ENCODE measurements around the gene UGDH. TPM values are rescaled to one million over a fixed set of nuclear protein-coding genes. Genes with fewer than 3 reads are reported as not detected.

Gene UGDH
- total RNA-seq, 1 experiment from 2014 or later: 10.3 TPM

DNA sequence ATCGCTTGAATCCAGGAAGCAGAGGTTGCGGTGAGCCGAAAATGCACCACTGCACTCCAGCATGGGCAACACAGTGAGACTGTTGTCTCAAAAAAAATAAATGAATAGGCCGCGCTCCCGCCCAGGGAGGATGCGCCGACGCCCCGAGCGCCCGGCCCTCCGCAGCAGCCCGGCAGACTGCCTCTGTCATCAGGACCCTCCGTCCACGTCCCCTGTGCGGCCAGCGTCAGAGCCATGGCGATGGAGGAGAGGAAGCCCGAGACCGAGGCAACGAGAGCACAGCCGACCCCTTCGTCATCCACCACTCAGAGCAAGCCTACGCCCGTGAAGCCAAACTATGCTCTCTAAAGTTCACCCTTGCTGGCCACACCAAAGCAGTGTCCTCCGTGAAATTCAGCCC is 47.0 kb downstream of the UGDH start:
- Histone ChIP-seq H2AFZ (ENCODE audit: low read length) (no peak overlapping the region), H3K79me2 (ENCODE audit: low read length) (no peaks in the 10 kb centered on the region), H3K9me2 (replicated peaks; ENCODE audit: insufficient read depth, low read length) (no peaks in the 10 kb centered on the region), H3K9me3 (ENCODE audit: low read length) (no peaks in the 10 kb centered on the region), H3K27me3 (ENCODE audit: low read length) (no peaks in the 10 kb centered on the region), H3K4me1 (ENCODE audit: low read length) (no peaks in the 10 kb centered on the region), H3K36me3 (ENCODE audit: insufficient read depth, low read length) (0 out of 2 replicates have a peak, but pooled peaks cover 4% of the 10 kb centered on the region), H3K4me2 (ENCODE audit: low read depth, low read length, poor library complexity, severe bottlenecking) (no peak overlapping the region), H4K20me1 (ENCODE audit: insufficient read depth, low read depth, low read length) (no peaks in the 10 kb centered on the region), H3K4me3 (ENCODE audit: low read length) (no peak overlapping the region), H3K27ac (ENCODE audit: low read length) (no peak overlapping the region), H3K9ac (ENCODE audit: low read length) (no peak overlapping the region)
- no peak for DNase-seq

DNA sequence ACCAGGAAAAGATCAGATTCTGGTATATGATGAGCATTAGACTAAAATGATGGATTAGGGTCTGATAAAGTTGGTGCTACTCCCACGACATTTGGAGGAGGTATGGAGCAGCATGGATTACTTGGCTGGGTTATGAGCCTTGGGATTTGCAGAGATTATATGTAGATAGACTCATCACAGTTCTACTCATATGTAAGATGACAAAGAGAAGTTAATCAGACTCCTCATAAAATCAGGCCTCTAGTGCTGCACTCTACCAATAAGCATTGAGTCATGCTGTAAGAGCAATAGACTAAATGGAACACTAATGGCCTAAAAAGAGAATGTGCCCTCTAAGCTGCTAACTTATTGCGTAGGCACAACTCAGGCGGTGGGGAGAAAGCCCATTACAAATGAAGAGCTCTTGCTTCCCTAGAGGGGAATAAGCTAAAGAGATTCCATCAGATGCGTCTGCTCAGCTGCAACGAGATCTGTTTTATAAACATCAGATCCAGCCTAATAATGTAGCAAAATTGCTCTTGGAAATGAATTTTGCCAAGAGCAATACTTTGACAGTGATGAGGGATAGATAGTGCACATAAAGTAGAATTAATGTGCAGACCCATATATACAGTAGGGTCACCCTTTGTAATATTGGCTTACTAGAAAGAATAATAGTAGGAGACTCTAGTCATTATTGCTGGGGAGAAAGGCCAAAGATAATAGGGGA is 50.9 kb downstream of the UGDH start:
- no peaks in the 10 kb centered on the region for H3K9me2 ChIP-seq (replicated peaks; ENCODE audit: insufficient read depth, low read length)
- no peaks in the 10 kb centered on the region for H3K27me3 ChIP-seq (ENCODE audit: low read length)
- H2AFZ ChIP-seq (ENCODE audit: low read length): no peak overlapping the region
- no peaks in the 10 kb centered on the region for H3K4me1 ChIP-seq (ENCODE audit: low read length)
- H3K4me2 ChIP-seq (ENCODE audit: low read depth, low read length, poor library complexity, severe bottlenecking): no peak overlapping the region
- no peak overlapping the region for H3K9ac ChIP-seq (ENCODE audit: low read length)
- H3K9me3 ChIP-seq (ENCODE audit: low read length): no peaks in the 10 kb centered on the region
- H3K36me3 ChIP-seq (ENCODE audit: insufficient read depth, low read length): peaks cover 18% of the 10 kb centered on the region
- H4K20me1 ChIP-seq (ENCODE audit: insufficient read depth, low read depth, low read length): no peaks in the 10 kb centered on the region
- no peak for DNase-seq
- no peak overlapping the region for H3K4me3 ChIP-seq (ENCODE audit: low read length)
- no peaks in the 10 kb centered on the region for H3K79me2 ChIP-seq (ENCODE audit: low read length)
- no peak overlapping the region for H3K27ac ChIP-seq (ENCODE audit: low read length)

DNA sequence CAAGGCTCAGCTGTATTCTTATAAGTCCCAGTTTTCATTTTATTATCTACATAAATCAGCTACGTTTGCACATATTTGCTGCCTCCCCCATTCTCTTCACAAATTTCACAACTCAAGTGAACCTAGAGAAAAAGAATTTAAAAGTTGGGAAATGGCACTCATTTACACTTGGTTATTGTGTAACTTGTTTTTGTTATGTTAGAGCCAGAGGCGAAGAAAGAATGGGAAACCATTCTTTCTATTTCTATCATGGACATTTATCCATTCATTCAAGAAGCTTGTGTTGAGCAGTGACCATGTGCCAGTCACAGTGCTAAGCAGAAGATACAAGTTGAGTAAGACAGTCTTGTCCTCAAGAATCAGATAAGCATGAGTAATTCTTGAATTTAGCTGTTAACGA is 54.8 kb downstream of the UGDH start:
- Histone ChIP-seq H3K9ac (ENCODE audit: low read length) (no peak overlapping the region), H3K36me3 (ENCODE audit: insufficient read depth, low read length) (peaks cover 23% of the 10 kb centered on the region), H3K4me1 (ENCODE audit: low read length) (peaks cover 6% of the 10 kb centered on the region), H3K9me2 (replicated peaks; ENCODE audit: insufficient read depth, low read length) (no peaks in the 10 kb centered on the region), H3K27ac (ENCODE audit: low read length) (no peak overlapping the region), H3K4me2 (ENCODE audit: low read depth, low read length, poor library complexity, severe bottlenecking) (no peak overlapping the region), H3K9me3 (ENCODE audit: low read length) (no peaks in the 10 kb centered on the region), H2AFZ (ENCODE audit: low read length) (no peak overlapping the region), H4K20me1 (ENCODE audit: insufficient read depth, low read depth, low read length) (no peaks in the 10 kb centered on the region), H3K27me3 (ENCODE audit: low read length) (no peaks in the 10 kb centered on the region), H3K79me2 (ENCODE audit: low read length) (no peaks in the 10 kb centered on the region), H3K4me3 (ENCODE audit: low read length) (no peak overlapping the region)
- DNase-seq: no peak

DNA sequence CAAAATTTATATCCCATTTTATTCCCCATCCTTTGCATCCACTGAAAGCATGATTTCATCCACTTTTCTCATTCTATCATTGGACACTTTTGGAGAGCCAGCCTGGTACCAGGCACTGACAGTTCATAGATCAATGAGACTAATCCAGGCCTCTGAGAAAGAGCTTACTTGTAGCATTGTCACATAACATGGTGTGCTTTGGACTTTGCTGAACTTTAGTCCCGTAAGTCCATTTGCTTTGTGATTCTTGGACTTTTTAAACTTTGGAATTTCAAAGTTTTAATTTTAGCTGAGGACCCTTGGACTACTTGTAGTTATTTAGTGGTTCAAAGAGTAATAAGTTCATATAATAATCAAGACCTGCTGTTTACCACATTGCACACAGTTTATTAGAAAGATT is 56.8 kb downstream of the UGDH start:
- Histone ChIP-seq H2AFZ (ENCODE audit: low read length) (no peak overlapping the region), H3K4me3 (ENCODE audit: low read length) (no peak overlapping the region), H3K27me3 (ENCODE audit: low read length) (no peaks in the 10 kb centered on the region), H3K4me1 (ENCODE audit: low read length) (peaks cover 6% of the 10 kb centered on the region), H3K9ac (ENCODE audit: low read length) (no peak overlapping the region), H3K4me2 (ENCODE audit: low read depth, low read length, poor library complexity, severe bottlenecking) (no peak overlapping the region), H3K9me2 (replicated peaks; ENCODE audit: insufficient read depth, low read length) (no peaks in the 10 kb centered on the region), H4K20me1 (ENCODE audit: insufficient read depth, low read depth, low read length) (no peaks in the 10 kb centered on the region), H3K79me2 (ENCODE audit: low read length) (no peaks in the 10 kb centered on the region), H3K9me3 (ENCODE audit: low read length) (no peaks in the 10 kb centered on the region), H3K36me3 (ENCODE audit: insufficient read depth, low read length) (peaks cover 29% of the 10 kb centered on the region), H3K27ac (ENCODE audit: low read length) (no peak overlapping the region)
- no peak for DNase-seq

GRCh38 chr4:39469429-39470077 is 57.7 kb downstream of the UGDH start:
- DNase-seq: peak; percentile 90
- Histone ChIP-seq H3K9me2 (replicated peaks; ENCODE audit: insufficient read depth, low read length) (no peaks in the 10 kb centered on the region), H3K79me2 (ENCODE audit: low read length) (no peaks in the 10 kb centered on the region), H4K20me1 (ENCODE audit: insufficient read depth, low read depth, low read length) (no peaks in the 10 kb centered on the region), H3K4me2 (ENCODE audit: low read depth, low read length, poor library complexity, severe bottlenecking) (peak overlapping the region; percentile 37), H3K27ac (ENCODE audit: low read length) (peak overlapping the region; percentile 57), H3K4me3 (ENCODE audit: low read length) (no peak overlapping the region), H3K36me3 (ENCODE audit: insufficient read depth, low read length) (peaks cover 38% of the 10 kb centered on the region), H3K27me3 (ENCODE audit: low read length) (no peaks in the 10 kb centered on the region), H3K9ac (ENCODE audit: low read length) (peak overlapping the region; percentile 36), H3K4me1 (ENCODE audit: low read length) (peaks cover 13% of the 10 kb centered on the region), H3K9me3 (ENCODE audit: low read length) (no peaks in the 10 kb centered on the region), H2AFZ (ENCODE audit: low read length) (peak overlapping the region; percentile 16; the same call in 1 of the 2 replicates)

- Histone ChIP-seq H3K4me1 (ENCODE audit: low read length) (peaks cover 17% of the 10 kb centered on the region), H2AFZ (ENCODE audit: low read length) (no peak overlapping the region), H3K36me3 (ENCODE audit: insufficient read depth, low read length) (peaks cover 44% of the 10 kb centered on the region), H3K9me3 (ENCODE audit: low read length) (no peaks in the 10 kb centered on the region), H4K20me1 (ENCODE audit: insufficient read depth, low read depth, low read length) (no peaks in the 10 kb centered on the region), H3K27me3 (ENCODE audit: low read length) (no peaks in the 10 kb centered on the region), H3K79me2 (ENCODE audit: low read length) (no peaks in the 10 kb centered on the region), H3K9ac (ENCODE audit: low read length) (no peak overlapping the region), H3K4me2 (ENCODE audit: low read depth, low read length, poor library complexity, severe bottlenecking) (no peak overlapping the region), H3K27ac (ENCODE audit: low read length) (no peak overlapping the region), H3K9me2 (replicated peaks; ENCODE audit: insufficient read depth, low read length) (no peaks in the 10 kb centered on the region), H3K4me3 (ENCODE audit: low read length) (no peak overlapping the region)
- no peak for DNase-seq
Measured at GRCh38 chr4:39467464-39467863, 59.8 kb downstream of the UGDH start.

DNA sequence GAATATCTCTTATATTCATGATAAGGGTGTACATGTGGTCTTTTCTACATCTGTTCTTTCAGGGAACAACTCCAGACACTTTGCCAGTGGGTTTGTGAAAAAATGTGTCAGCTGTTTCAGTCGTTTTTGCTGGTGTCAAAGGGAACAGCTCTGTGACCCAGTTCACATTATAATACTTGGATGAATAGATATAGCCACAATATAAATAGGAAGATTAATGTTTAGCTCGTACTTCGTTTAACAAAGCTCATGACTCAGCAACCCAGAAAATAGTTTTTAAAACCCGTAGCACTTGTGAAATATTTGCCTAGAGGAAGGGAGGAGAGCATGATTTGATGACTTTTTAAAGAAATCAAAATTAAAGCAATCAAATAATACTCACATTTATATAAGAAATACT is 60.5 kb downstream of the UGDH start:
- Histone ChIP-seq H3K4me1 (ENCODE audit: low read length) (peaks cover 17% of the 10 kb centered on the region), H3K9ac (ENCODE audit: low read length) (no peak overlapping the region), H3K27me3 (ENCODE audit: low read length) (no peaks in the 10 kb centered on the region), H3K36me3 (ENCODE audit: insufficient read depth, low read length) (peaks cover 43% of the 10 kb centered on the region), H3K9me2 (replicated peaks; ENCODE audit: insufficient read depth, low read length) (no peaks in the 10 kb centered on the region), H3K4me2 (ENCODE audit: low read depth, low read length, poor library complexity, severe bottlenecking) (no peak overlapping the region), H3K27ac (ENCODE audit: low read length) (no peak overlapping the region), H3K79me2 (ENCODE audit: low read length) (no peaks in the 10 kb centered on the region), H2AFZ (ENCODE audit: low read length) (no peak overlapping the region), H3K9me3 (ENCODE audit: low read length) (no peaks in the 10 kb centered on the region), H3K4me3 (ENCODE audit: low read length) (no peak overlapping the region), H4K20me1 (ENCODE audit: insufficient read depth, low read depth, low read length) (no peaks in the 10 kb centered on the region)
- no peak for DNase-seq

DNA sequence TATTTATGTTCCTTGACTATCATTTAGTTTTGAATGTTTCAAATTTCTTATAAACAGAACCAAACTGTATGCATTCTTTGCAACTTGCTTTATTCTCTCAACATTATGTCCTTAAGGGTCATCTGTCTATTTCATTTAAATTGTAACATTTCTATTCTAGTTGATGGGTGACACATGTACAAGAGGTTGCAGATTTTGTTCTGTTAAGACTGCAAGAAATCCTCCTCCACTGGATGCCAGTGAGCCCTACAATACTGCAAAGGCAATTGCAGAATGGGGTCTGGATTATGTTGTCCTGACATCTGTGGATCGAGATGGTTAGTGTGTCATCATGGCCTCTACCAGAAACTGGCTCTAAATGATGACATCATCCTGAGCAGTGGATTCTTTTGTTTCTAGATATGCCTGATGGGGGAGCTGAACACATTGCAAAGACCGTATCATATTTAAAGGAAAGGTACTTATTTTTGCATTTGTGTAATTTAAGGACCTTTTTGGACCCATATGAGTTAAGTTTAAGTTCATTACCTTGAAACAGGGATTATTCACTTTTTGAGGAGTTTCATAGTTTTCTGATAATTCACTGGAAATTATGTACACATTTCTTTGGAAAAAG is 62.2 kb downstream of the UGDH start:
- no peak overlapping the region for H3K4me2 ChIP-seq (ENCODE audit: low read depth, low read length, poor library complexity, severe bottlenecking)
- H3K9me2 ChIP-seq (replicated peaks; ENCODE audit: insufficient read depth, low read length): no peaks in the 10 kb centered on the region
- peak; percentile 73 for DNase-seq
- peaks cover 12% of the 10 kb centered on the region for H3K79me2 ChIP-seq (ENCODE audit: low read length)
- H3K9me3 ChIP-seq (ENCODE audit: low read length): no peaks in the 10 kb centered on the region
- no peak overlapping the region for H3K4me3 ChIP-seq (ENCODE audit: low read length)
- H3K9ac ChIP-seq (ENCODE audit: low read length): no peak overlapping the region
- H2AFZ ChIP-seq (ENCODE audit: low read length): peak overlapping the region; percentile 73; the same call in 1 of the 2 replicates
- H3K36me3 ChIP-seq (ENCODE audit: insufficient read depth, low read length): peaks cover 34% of the 10 kb centered on the region
- no peaks in the 10 kb centered on the region for H4K20me1 ChIP-seq (ENCODE audit: insufficient read depth, low read depth, low read length)
- H3K27ac ChIP-seq (ENCODE audit: low read length): no peak overlapping the region
- H3K4me1 ChIP-seq (ENCODE audit: low read length): peaks cover 21% of the 10 kb centered on the region
- H3K27me3 ChIP-seq (ENCODE audit: low read length): no peaks in the 10 kb centered on the region
